Amniotic epithelial cell (primary cell): ENCODE results near the gene THBS3.
A peak's percentile ranks its signal among the peaks of the same experiment; 100 is the strongest.
"Not testable (repeated sequence)": the region's sequence is repeated elsewhere in the genome, so short reads cannot be mapped to it uniquely, and the experiment has no call there.

ENCODE experiments used
- DNase-seq: peaks from one replicate; pipeline ENCODE4 v3.0.0-alpha.2; 2010; ENCODE audit warnings: low read depth

Gene THBS3

DNA sequence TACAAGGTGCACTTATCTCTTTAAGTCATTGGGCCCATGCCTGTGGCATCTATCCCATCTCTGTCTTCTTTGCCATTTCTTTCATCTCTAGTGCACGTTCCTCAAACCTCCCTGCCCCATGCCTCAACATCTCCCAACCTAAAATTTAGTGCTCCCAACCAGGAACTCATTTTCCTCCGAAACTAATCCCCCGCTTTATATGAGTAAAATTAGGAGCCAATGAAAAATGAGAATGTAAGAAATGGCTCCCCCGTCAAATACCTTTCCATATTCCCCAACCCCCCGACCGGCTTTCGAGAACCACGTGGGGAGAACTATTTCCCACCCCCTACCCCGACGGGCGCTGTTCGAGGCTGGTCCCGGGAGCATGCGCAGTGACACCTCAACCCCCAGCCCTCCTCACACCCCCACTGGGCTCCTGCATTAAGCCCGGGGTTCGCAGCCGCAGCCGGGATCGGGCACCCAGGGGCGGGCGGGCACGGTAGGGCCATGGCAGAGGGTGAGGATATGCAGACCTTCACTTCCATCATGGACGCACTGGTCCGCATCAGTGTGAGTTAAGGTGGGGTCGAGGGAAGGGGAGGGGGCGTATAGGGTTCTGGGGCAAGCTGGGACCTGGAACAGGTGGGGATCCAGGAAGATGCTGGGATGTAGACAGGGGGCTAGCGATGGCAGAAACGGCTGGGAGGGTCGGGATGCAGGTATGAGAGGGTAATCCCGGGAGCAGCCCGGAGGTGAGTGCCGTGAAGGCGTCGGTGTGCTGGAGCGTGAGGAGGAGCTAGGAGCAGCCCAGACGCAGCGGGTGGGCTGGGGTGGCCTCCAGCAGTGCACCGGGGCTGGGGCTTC lies 34.0 kb downstream of the THBS3 start, which contains the start of gene TRIM46:
Gene TRIM46, plus strand, starts transcription at position 372 of the 846 bp plus-strand sequence. Its CDS starts 118 bp downstream, at position 490.
- peak; percentile 27 for DNase-seq

DNA sequence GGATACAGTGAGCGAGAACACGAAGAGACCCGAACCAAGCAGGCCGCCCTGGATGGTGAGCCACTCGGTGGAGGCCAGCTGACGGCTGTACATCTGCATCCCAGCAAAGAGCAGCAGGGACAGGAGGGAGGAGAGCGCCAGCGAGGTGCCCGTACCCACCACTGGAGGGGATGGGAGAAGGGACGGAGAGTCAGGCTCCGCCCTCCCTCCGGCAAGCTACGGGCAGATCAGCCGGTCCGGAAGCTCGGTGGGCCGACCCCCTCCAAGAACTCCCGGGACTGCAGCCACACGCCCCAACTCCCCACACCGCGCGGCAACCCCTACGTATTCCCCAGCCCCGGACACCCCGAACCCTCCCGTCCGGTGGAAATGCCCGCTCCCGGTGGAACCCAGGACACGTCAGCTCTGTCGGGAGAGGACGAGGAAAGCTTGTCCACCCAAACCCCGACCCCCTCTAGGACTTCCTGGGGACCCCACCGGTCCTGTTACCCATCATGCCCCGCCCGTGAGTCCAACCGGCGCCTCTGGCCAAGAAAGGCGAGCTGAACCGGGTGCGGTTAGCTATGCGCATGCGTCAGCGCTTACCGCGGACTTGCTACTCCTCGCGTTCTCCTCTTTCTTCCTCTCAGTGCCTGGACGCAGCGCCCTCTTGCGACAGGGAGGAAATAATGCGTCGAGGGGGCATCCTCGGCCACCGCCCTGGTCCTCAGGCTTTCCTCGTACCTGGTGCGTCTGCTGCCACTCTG lies 34.8 kb downstream of the THBS3 start, which contains the start of gene KRTCAP2:
Gene KRTCAP2, minus strand, starts transcription at position 573 of the 746 bp plus-strand sequence. Its CDS starts 80 bp downstream, at position 493.
- peak; percentile 90 for DNase-seq

DNA sequence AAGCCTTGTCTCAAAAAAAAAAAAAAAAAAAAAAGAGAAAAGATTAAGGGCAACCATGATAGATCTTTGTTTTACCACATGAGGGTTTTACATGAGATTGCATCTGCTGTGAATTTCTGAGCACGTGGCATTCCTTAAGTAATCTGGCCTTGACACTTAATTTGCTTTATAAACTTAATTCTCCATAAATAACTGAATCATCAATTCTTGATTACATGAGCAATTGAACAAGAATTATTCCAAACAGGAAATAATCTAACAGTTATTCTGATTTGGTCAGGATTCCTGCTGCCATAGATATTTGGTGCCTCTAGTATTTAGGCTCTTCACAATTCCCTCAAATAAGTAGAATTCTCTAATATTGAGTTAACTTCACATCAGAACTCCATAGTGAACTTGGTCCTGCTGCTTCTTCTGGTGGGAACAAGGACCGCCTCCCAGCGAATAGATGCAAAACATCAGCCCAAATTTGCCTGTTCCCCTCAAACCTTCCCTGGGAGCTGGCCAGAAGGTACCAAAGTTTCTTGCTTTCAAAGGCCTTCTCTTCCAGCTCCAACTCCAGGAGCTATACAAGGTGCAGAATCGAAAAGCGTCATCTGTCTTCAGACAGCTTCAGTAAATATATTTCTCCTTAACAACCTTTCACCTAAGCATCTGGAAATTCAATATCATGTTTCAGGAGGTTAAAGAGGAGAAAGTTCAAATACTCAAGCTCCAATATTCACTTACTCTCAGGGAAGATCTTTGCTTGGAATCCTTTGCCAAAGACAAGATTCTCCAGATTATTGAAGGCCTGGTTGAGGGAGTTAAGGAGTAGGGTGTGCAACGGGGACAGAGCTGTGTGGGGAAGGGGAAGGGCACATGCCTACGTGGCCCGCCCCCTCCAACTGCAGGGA lies 35.6 kb downstream of the THBS3 start:
- DNase-seq = no peak

GRCh38 chr1:155170806-155171205 lies 36.9 kb downstream of the THBS3 start:
- no peak for DNase-seq

- DNase-seq = no peak
Observed at GRCh38 chr1:155170101-155170785, 37.5 kb downstream of the THBS3 start.

- no peak for DNase-seq
Observed at GRCh38 chr1:155169541-155169940, 38.2 kb downstream of the THBS3 start.

- no peak for DNase-seq
Observed at GRCh38 chr1:155168456-155169210, 39.1 kb downstream of the THBS3 start.

GRCh38 chr1:155168105-155168445 lies 39.6 kb downstream of the THBS3 start:
- DNase-seq = not testable (repeated sequence)

DNA sequence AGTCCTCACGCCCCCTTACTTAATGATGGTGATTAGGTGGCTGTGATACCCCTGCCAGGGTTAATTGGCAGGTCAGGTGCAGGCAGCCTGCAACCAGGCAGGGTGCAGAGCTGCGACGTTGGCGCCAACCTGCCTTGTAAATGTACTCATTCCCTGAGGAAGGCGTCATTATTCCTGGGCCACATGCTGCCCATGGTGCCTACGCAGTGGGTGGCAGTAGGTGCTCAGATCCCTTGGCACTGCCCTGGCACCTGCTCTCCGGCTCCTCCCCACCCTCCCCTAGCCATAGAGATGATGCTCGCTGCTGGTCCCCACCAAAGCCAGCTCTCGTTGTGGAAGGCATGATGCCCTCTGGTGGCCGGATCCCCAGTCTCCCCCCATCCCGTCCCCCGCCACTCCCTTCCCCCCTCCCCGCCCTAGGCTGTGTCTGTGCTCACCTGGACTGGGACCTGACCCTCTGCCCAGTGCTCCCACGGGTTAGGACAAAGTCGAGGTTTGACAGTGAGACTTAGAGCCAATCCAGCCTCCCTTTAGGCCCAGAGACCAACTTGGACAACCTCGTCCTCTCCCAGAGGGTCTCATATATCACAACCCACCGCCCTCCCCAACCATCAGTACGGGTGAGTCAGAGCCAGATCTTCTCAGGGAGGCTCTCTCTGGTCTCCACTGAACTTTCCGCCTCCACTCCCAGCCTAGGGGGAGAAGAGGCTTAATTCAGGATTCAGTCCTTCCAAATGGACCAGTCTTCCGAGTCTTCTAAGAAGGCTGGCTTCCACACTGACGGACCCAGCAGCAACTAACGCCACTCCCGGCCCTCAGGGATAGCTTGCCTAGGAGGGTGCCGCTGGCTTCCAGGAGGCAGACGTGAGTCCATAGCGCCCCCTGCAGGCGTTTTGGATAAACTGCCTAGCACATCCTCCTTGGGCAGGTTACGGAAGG lies 40.3 kb downstream of the THBS3 start:
- DNase-seq = peak; percentile 63

GRCh38 chr1:155166471-155167165 lies 41.1 kb downstream of the THBS3 start:
- no peak for DNase-seq

DNA sequence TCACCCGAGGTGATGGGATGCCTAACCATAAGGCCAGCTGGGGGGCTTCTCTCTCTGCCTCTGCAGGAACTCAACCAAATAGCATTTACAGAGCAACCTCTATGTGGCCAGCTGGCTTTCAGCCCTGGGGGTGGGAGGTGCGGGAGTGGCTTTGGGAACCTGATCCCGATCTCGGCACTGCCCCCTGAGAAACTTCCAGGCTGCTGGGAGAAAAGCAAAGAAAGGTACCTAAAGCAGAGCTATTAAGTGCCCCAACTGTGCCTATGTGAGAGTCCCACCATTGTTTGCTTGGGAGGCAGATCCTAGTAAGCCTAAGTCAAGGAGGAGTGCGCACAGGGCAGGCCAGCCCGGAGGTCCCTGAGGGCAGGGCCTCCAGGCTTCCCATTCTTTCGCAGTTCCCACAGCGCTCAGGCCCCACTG lies 41.6 kb downstream of the THBS3 start:
- DNase-seq = no peak

DNA sequence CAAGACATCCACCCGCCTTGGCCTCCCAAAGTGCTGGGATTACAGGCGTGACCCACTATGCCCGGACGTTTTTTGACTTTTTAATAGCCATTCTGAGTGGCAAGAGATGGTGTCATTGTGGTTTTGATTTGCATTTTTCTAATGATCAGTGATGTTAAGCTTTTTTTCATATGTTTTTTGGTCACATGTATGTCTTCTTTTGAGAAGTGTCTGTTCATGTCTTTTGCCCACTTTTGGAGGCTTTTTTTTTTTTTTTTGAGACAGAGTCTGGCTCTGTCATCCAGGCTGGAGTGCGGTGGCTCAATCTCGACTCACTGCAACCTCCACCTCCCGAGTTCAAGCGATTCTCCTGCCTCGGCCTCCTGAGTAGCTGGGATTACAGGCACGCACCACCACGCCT lies 43.1 kb downstream of the THBS3 start:
- not testable (repeated sequence) for DNase-seq

GRCh38 chr1:155163785-155164184 lies 43.9 kb downstream of the THBS3 start:
- DNase-seq = not testable (repeated sequence)

DNA sequence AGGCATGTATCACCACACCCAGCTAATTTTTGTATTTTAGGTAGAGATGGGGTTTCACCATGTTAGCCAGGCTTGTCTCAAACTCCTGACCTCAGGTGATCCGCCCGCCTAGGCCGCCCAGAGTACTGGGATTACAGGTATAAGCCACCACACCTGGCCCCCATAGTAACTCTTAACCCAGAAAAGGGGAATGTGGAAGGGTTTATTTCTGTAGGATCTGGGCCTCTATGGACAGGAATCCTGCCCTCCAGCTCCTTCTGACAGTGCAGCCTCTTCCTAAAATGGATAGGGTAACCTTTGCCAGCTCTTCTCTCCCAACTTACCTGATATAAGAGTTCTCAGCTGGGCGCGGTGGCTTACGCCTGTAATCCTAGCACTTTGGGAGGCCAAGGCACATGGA lies 45.1 kb downstream of the THBS3 start:
- DNase-seq = not testable (repeated sequence)

- DNase-seq = no peak
Observed at GRCh38 chr1:155160128-155160527, 47.6 kb downstream of the THBS3 start.

DNA sequence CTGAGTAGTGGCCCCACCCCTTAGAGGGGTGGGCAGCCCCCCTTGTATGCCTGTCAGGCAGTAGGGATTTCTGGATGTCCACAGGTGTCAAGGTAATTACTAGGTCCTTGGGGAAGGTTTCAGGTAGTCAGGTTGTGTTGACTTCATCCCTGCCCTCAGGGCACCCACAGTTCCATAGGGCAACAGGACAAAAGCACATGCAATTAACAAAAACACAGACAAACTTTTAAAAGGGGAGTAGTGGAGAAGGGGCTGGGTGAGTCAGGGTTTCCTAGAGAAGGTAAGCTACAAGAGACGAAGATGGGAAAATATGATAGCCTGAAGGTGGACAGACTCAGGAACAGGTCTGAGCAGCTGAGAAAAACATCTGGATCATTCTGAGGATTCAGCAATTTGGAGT lies 48.7 kb downstream of the THBS3 start:
- no peak for DNase-seq

DNA sequence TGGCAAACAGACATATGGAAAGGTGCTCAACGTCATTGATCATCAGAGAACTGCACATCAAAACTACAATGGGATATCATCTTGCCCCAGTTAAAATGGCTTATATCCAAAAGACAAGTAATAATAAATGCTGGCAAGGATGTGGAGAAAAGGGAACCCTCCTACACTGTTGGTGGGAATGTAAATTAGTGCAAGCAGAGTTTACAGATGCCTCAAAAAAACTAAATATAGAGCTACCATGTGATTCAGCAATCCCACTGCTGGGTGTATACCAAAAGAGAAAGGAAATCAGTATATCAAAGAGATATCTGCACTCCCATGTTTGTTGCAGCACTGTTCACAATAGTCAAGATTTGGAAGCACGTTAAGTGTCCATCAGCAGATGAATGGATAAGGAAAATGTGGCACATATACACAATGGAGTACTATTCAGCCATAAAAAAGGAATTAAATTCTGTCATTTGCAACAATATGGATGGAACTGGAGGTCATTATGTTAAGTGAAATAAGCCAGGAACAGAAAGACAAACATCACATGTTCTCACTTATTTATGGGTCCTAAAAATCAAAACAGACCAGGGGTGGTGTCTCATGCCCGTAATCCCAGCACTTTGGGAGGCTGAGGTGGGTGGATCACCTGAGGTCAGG lies 51.6 kb downstream of the THBS3 start:
- DNase-seq = not testable (repeated sequence)
